OCI-LY1 (cell line): ENCODE results near the gene MTOR.

ENCODE experiments used
- EZH2 ChIP-seq: fragments of 200-600 bp; sonication (generic), shearing (Covaris generic); IDR thresholded peaks from 2 replicates; pipeline ENCODE4 v1.8.0; 2017; ENCODE audit warnings: borderline replicate concordance, mixed run types, mild to moderate bottlenecking, antibody characterized with exemption, low read length, moderate library complexity, mixed read lengths
- TF ChIP-seq, protein P1 (sequence below): fragments of 200-600 bp; sonication (generic), shearing (Covaris generic); IDR thresholded peaks from 2 replicates; pipeline ENCODE4 v1.5.1; 2017; ENCODE audit warnings: mild to moderate bottlenecking, antibody characterized with exemption, low read length, moderate library complexity, mixed read lengths

DNA sequence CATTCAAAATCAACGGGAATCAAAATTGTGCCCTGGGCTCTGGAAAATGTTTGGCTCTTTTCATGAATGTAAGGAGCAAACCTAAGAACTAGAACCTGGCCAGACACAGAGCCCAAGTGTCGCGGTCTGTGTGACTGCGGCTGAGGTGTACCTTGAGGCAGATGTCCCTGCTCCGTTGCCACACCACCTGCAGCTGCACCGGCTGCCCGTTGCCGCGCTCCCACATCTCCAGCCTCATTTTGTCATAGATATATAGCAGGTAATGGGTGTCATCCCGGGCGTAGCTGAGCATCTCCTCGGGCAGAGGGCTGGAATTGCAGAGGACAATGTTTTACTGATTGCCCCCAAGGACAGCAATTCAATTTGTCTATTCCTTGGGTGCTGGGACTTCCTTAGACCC, 181.4 kb downstream of the MTOR start:
- TF ChIP-seq, protein P1, sequence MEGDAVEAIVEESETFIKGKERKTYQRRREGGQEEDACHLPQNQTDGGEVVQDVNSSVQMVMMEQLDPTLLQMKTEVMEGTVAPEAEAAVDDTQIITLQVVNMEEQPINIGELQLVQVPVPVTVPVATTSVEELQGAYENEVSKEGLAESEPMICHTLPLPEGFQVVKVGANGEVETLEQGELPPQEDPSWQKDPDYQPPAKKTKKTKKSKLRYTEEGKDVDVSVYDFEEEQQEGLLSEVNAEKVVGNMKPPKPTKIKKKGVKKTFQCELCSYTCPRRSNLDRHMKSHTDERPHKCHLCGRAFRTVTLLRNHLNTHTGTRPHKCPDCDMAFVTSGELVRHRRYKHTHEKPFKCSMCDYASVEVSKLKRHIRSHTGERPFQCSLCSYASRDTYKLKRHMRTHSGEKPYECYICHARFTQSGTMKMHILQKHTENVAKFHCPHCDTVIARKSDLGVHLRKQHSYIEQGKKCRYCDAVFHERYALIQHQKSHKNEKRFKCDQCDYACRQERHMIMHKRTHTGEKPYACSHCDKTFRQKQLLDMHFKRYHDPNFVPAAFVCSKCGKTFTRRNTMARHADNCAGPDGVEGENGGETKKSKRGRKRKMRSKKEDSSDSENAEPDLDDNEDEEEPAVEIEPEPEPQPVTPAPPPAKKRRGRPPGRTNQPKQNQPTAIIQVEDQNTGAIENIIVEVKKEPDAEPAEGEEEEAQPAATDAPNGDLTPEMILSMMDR = no peak
- TF ChIP-seq EZH2 = no peak
